Measurements from ENCODE around the gene SINHCAF. TPM values are rescaled to one million over a fixed set of nuclear protein-coding genes. Genes with fewer than 3 reads are reported as not detected.

The SINHCAF gene
- total and polyA plus RNA-seq, 2 of the 8 experiments (the other 6 are each of a cell fraction or from before 2014, with no cell fraction given), result 138 to 576 TPM

DNA sequence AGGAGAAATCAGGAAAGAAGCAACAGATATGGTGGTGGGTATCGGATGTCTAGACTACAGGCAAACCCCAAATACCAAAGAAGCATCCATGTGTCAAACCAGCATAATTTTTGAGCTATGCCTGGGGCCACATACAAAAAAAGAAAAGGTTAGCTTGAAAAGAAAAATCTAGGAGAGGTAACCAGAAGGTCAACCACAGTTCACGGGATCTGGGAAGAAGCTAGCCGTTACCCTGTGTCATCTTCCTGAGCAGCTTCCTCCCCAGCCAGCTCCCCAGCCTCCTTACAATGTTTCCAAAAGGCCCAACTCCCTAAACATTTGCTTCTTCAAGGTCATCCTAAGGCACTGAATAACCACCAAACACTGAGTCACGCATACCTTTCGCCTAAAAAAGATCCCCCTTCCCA lies 3.1 kb downstream of the SINHCAF start:
- Histone ChIP-seq H3K4me1 (replicated peaks in 1 of 4; ENCODE audit: control insufficient read depth in 3 of 4, insufficient read depth in 4 of 4, low read length in 3 of 4) (peaks cover 6 to 24% (median 17%) of the 10 kb centered on the region in 4 experiments; a peak in 6 of 7 replicates), H3K36me3 (ENCODE audit: control insufficient read depth in 2 of 4, insufficient read depth in 4 of 4, low read length in 3 of 4) (peaks cover 0 to 4% (median 0%) of the 10 kb centered on the region in 4 experiments; a peak in 2 of 8 replicates), H2BK20ac (ENCODE audit: low read length) (no peak overlapping the region), H3K27ac (ENCODE audit: low read depth, low read length) (no peak overlapping the region), H2BK120ac (replicated peaks; ENCODE audit: low read depth, low read length) (no peak overlapping the region), H3K27me3 (replicated peaks in 1 of 4; ENCODE audit: control insufficient read depth in 3 of 4, extremely low read depth in 1 of 4, insufficient read depth in 3 of 4, low read length in 3 of 4) (no peaks in the 10 kb centered on the region), H4K20me1 (replicated peaks in 1 of 2; ENCODE audit: control insufficient read depth in 1 of 2, insufficient read depth in 2 of 2, low read length in 2 of 2) (peaks cover 27 to 41% of the 10 kb centered on the region in 2 experiments), H4K8ac (ENCODE audit: extremely low read depth, insufficient read depth, low read length) (no peak overlapping the region), H2BK5ac (ENCODE audit: low read depth, low read length) (peak overlapping the region; percentile 75; the same call in 1 of the 2 replicates), H3K23ac (ENCODE audit: insufficient read length) (no peak overlapping the region), H3K9me3 (ENCODE audit: insufficient read depth in 2 of 2, low read depth in 1 of 2, low read length in 1 of 2) (no peaks in the 10 kb centered on the region), H2BK12ac (ENCODE audit: low read depth, low read length) (no peak overlapping the region), H3K79me1 (ENCODE audit: low read depth, low read length) (no peaks in the 10 kb centered on the region), H3K79me2 (ENCODE audit: control insufficient read depth in 1 of 2, insufficient read depth in 2 of 2, low read length in 2 of 2) (peaks cover 74 to 91% of the 10 kb centered on the region in 2 experiments), H3K4ac (replicated peaks; ENCODE audit: insufficient read length, low read depth, low read length) (peak overlapping the region; percentile 44), H3K9ac (replicated peaks in 1 of 4; ENCODE audit: extremely low read depth in 1 of 4, low read depth in 3 of 4, low read length in 3 of 4) (peak overlapping the region; percentile 81 to 99 (median 98)), H4K5ac (ENCODE audit: insufficient read length, low read depth, low read length) (no peak overlapping the region), H4K91ac (replicated peaks; ENCODE audit: insufficient read length, low read length) (no peak overlapping the region), H3K14ac (ENCODE audit: insufficient read length) (no peak overlapping the region), H3K18ac (ENCODE audit: extremely low read depth, low read length) (no peak overlapping the region), H2AK5ac (ENCODE audit: low read depth, low read length) (no peak overlapping the region), H3K23me2 (ENCODE audit: low read depth, low read length) (peaks cover 2% of the 10 kb centered on the region; the same call in 1 of the 2 replicates), H2AFZ (ENCODE audit: low read length) (no peak overlapping the region), H3K4me3 (ENCODE audit: extremely low read depth in 1 of 4, insufficient read depth in 2 of 4, low read depth in 3 of 4, low read length in 4 of 4) (peak overlapping the region; percentile 95 to 99 (median 99)), H2BK15ac (ENCODE audit: low read length) (no peak overlapping the region), H3K56ac (replicated peaks; ENCODE audit: insufficient read length, low read depth, low read length) (peak overlapping the region; percentile 67), H3K4me2 (ENCODE audit: insufficient read depth in 1 of 2, low read depth in 2 of 2, low read length in 2 of 2) (peak overlapping the region; percentile 85 to 91)
- TF ChIP-seq HDAC6 (IDR thresholded peaks at IDR 0.05; ENCODE audit: low read depth, low read length) (no peak), FOSL1 (IDR thresholded peaks at IDR 0.05; ENCODE audit: insufficient read depth, low read depth, low read length) (no peak), POLR2AphosphoS5 (IDR thresholded peaks at IDR 0.05; ENCODE audit: low read depth, low read length) (peak; percentile 80), MAFK (IDR thresholded peaks at IDR 0.05; ENCODE audit: low read depth, low read length) (0 out of 2 replicates have a peak, but pooled peaks have one; percentile 25), SIN3A (conservative IDR thresholded peaks at IDR 0.05 in 1 of 2, IDR thresholded peaks at IDR 0.05 in 1 of 2; ENCODE audit: low read depth in 1 of 2, low read length in 2 of 2) (0 out of 4 replicates have a peak, but pooled peaks of 1 of the 2 experiments have one; percentile 29), SP1 (IDR thresholded peaks at IDR 0.05; ENCODE audit: low read depth, low read length) (no peak), POLR2A (IDR thresholded peaks at IDR 0.05; ENCODE audit: control extremely low read depth in 1 of 2, low read depth in 2 of 2, low read length in 2 of 2) (peak; percentile 39 to 40; a peak in 2 of 3 replicates)
- ChIA-PET POLR2A (ENCODE audit: partially characterized antibody) (interaction anchor here (0.8 to 6.3 kb wide), 20 partner anchors 8 to 559 kb away, joined by 3 to 85 read pairs (median 5); partner anchors contain the start of gene DENND5B), CTCF (ENCODE audit: partially characterized antibody) (interaction anchor here (0.6 to 0.8 kb wide), 2 partner anchors 33 to 148 kb away, joined by 3 read pairs; no protein-coding TSS in a partner anchor)
- peak in 1 of 2 experiments; percentile 17 for DNase-seq (ENCODE audit: low read depth in 1 of 2, low spot score in 2 of 2)
- FAIRE-seq, result no peak
- WGBS, 2 experiments (ENCODE audit: extremely low coverage in 1 of 2, insufficient coverage in 1 of 2, insufficient read length in 1 of 2, insufficient replicate concordance in 2 of 2, low coverage in 1 of 2, low lambda C conversion rate in 2 of 2, missing lambda C conversion rate in 1 of 2), result 5% methylated on average over 5 of the region's 5 CpGs; no CpG with 5 or more reads in 1 of the 2 experiments
